H1 (cell line): ENCODE measurements around the gene EZH1. TPM values are rescaled to one million over a fixed set of nuclear protein-coding genes. Genes with fewer than 3 reads are reported as not detected.

Source experiments
- CTCF ChIA-PET: fragments of 300-600 bp; sonication (Branson Sonifier 250); formaldehyde crosslinking; loops from one replicate; lab custom pipeline; 2021; ENCODE audit not compliant: partially characterized antibody; lab: Charles Lee
- POLR2A ChIA-PET: fragments of 300-600 bp; sonication (Branson Sonifier 250); formaldehyde crosslinking; loops from one replicate; lab custom pipeline; 2021; ENCODE audit warnings: inconsistent platforms; ENCODE audit not compliant: partially characterized antibody; lab: Charles Lee
- DNase-seq, 2 experiments: peaks; one replicate each; pipeline versions ENCODE4 v3.0.0 to v3.0.0-alpha.2; 2010 to 2022; ENCODE audit warnings: low spot score in 2 of 2, low read depth in 1 of 2, mixed read lengths in 1 of 2
- FAIRE-seq: peaks from 2 replicates; lab custom pipeline; 2011; peaks lifted over from hg19 to GRCh38; lab: Jason Lieb, UNC
- H2AFZ ChIP-seq: 2 replicates; pipeline ENCODE4 v1.8.1; 2012; ENCODE audit warnings: low read length, inconsistent platforms
- H2AK5ac ChIP-seq: 2 replicates; pipeline ENCODE4 v1.6.1; 2013; ENCODE audit warnings: low read depth, low read length
- H2BK120ac ChIP-seq: replicated peaks from 2 replicates; pipeline ENCODE3; 2013; ENCODE audit warnings: low read depth, low read length, inconsistent platforms
- H2BK12ac ChIP-seq: 2 replicates; pipeline ENCODE4 v1.6.1; 2013; ENCODE audit warnings: low read depth, low read length
- H2BK15ac ChIP-seq: 2 replicates; pipeline ENCODE4 v1.6.1; 2013; ENCODE audit warnings: low read length
- H2BK20ac ChIP-seq: 2 replicates; pipeline ENCODE4 v1.6.1; 2013; ENCODE audit warnings: low read length
- H2BK5ac ChIP-seq: 2 replicates; pipeline ENCODE4 v1.6.1; 2013; ENCODE audit warnings: low read depth, low read length
- H3K14ac ChIP-seq: 2 replicates; pipeline ENCODE4 v1.6.1; 2013; ENCODE audit warnings: inconsistent platforms; ENCODE audit not compliant: insufficient read length
- H3K18ac ChIP-seq: 2 replicates; pipeline ENCODE4 v1.6.1; 2013; ENCODE audit warnings: low read length; ENCODE audit errors: extremely low read depth
- H3K23ac ChIP-seq: 2 replicates; pipeline ENCODE4 v1.6.1; 2013; ENCODE audit warnings: inconsistent platforms; ENCODE audit not compliant: insufficient read length
- H3K23me2 ChIP-seq: 2 replicates; pipeline ENCODE4 v1.6.1; 2013; ENCODE audit warnings: low read depth, low read length
- H3K27ac ChIP-seq: 2 replicates; pipeline ENCODE4 v1.6.1; 2011; ENCODE audit warnings: low read depth, low read length, inconsistent platforms
- H3K27me3 ChIP-seq, 4 experiments: replicated peaks in 1 of 4; 1 replicate in 1 of 4; 2 replicates in 3 of 4; pipeline versions ENCODE4 v1.6.1 to v1.8.1; 2011 to 2013; ENCODE audit warnings: low read length in 3 of 4, mild to moderate bottlenecking in 3 of 4, inconsistent platforms in 2 of 4, mixed read lengths in 2 of 4, moderate library complexity in 1 of 4; ENCODE audit not compliant: control insufficient read depth in 3 of 4, insufficient read depth in 3 of 4; ENCODE audit errors: extremely low read depth in 1 of 4
- H3K36me3 ChIP-seq, 4 experiments: 2 replicates each; pipeline versions ENCODE4 v1.6.1 to v1.8.1; 2011 to 2013; ENCODE audit warnings: mild to moderate bottlenecking in 4 of 4, low read length in 3 of 4, moderate library complexity in 2 of 4, control low read depth in 1 of 4, inconsistent platforms in 1 of 4; ENCODE audit not compliant: insufficient read depth in 4 of 4, control insufficient read depth in 2 of 4
- H3K4ac ChIP-seq: replicated peaks from 2 replicates; pipeline ENCODE3; 2013; ENCODE audit warnings: low read length, low read depth, mixed read lengths, inconsistent platforms; ENCODE audit not compliant: insufficient read length
- H3K4me1 ChIP-seq, 4 experiments: replicated peaks in 1 of 4; 1 replicate in 1 of 4; 2 replicates in 3 of 4; pipeline versions ENCODE4 v1.6.1 to v1.8.1; 2011 to 2013; ENCODE audit warnings: low read length in 3 of 4, inconsistent platforms in 2 of 4, mixed read lengths in 1 of 4; ENCODE audit not compliant: insufficient read depth in 4 of 4, control insufficient read depth in 3 of 4
- H3K4me2 ChIP-seq, 2 experiments: 2 replicates each; pipeline versions ENCODE4 v1.6.1 to v1.8.1; 2011 to 2013; ENCODE audit warnings: low read depth in 2 of 2, low read length in 2 of 2, control low read depth in 1 of 2, inconsistent platforms in 1 of 2, mild to moderate bottlenecking in 1 of 2; ENCODE audit not compliant: insufficient read depth in 1 of 2
- H3K4me3 ChIP-seq, 4 experiments: fragments of 200-600, 300-600 bp in 1 of 4; sonication (generic), shearing (Covaris generic), sonication (Bioruptor Twin) in 1 of 4; 2 replicates each; pipeline versions ENCODE4 v1.5.1 to v1.8.1; 2011 to 2016; ENCODE audit warnings: low read length in 4 of 4, low read depth in 3 of 4, control low read depth in 2 of 4, inconsistent platforms in 2 of 4, mild to moderate bottlenecking in 2 of 4, mixed read lengths in 1 of 4, moderate library complexity in 1 of 4; ENCODE audit not compliant: insufficient read depth in 2 of 4; ENCODE audit errors: extremely low read depth in 1 of 4
- H3K56ac ChIP-seq: replicated peaks from 2 replicates; pipeline ENCODE3; 2013; ENCODE audit warnings: low read depth, mild to moderate bottlenecking, mixed read lengths, low read length, inconsistent platforms; ENCODE audit not compliant: insufficient read length
- H3K79me1 ChIP-seq: 2 replicates; pipeline ENCODE4 v1.6.1; 2013; ENCODE audit warnings: low read depth, low read length, control low read depth
- H3K79me2 ChIP-seq, 2 experiments: 2 replicates each; pipeline versions ENCODE4 v1.6.1 to v1.8.1; 2012 to 2013; ENCODE audit warnings: low read length in 2 of 2, mild to moderate bottlenecking in 2 of 2, inconsistent platforms in 1 of 2; ENCODE audit not compliant: insufficient read depth in 2 of 2, control insufficient read depth in 1 of 2
- H3K9ac ChIP-seq, 4 experiments: replicated peaks in 1 of 4; 1 replicate in 1 of 4; 2 replicates in 3 of 4; pipeline versions ENCODE4 v1.6.1 to v1.8.1; 2011 to 2013; ENCODE audit warnings: low read depth in 3 of 4, low read length in 3 of 4, control low read depth in 2 of 4, mild to moderate bottlenecking in 2 of 4, moderate library complexity in 2 of 4, inconsistent platforms in 1 of 4; ENCODE audit errors: extremely low read depth in 1 of 4
- H3K9me3 ChIP-seq, 2 experiments: 2 replicates each; pipeline versions ENCODE4 v1.6.1 to v1.8.1; 2012 to 2013; ENCODE audit warnings: mild to moderate bottlenecking in 2 of 2, moderate library complexity in 2 of 2, control low read depth in 1 of 2, inconsistent platforms in 1 of 2, low read depth in 1 of 2, low read length in 1 of 2, mixed read lengths in 1 of 2; ENCODE audit not compliant: insufficient read depth in 2 of 2
- H4K20me1 ChIP-seq, 2 experiments: replicated peaks in 1 of 2; 2 replicates each; pipeline versions ENCODE3 to v1.8.1; 2011 to 2013; ENCODE audit warnings: inconsistent platforms in 2 of 2, low read length in 2 of 2, mild to moderate bottlenecking in 1 of 2; ENCODE audit not compliant: insufficient read depth in 2 of 2, control insufficient read depth in 1 of 2
- H4K5ac ChIP-seq: 2 replicates; pipeline ENCODE4 v1.6.1; 2013; ENCODE audit warnings: low read length, low read depth, mixed read lengths, inconsistent platforms; ENCODE audit not compliant: insufficient read length
- H4K8ac ChIP-seq: 2 replicates; pipeline ENCODE4 v1.8.0; 2013; ENCODE audit warnings: mild to moderate bottlenecking, moderate library complexity, low read length, inconsistent platforms; ENCODE audit not compliant: insufficient read depth; ENCODE audit errors: extremely low read depth
- H4K91ac ChIP-seq: replicated peaks from 2 replicates; pipeline ENCODE3; 2013; ENCODE audit warnings: low read length, mixed read lengths, inconsistent platforms; ENCODE audit not compliant: insufficient read length
- BCL11A ChIP-seq, 2 experiments: IDR thresholded peaks; one replicate each; pipeline ENCODE4 v1.6.1; 2011; ENCODE audit warnings: low read depth in 2 of 2, low read length in 2 of 2, mild to moderate bottlenecking in 2 of 2
- EZH2 ChIP-seq: fragments of 200-600 bp; sonication (generic); IDR thresholded peaks from 2 replicates; pipeline ENCODE4 v1.7.1; 2012; ENCODE audit warnings: low read depth, mild to moderate bottlenecking, moderate library complexity, low read length, inconsistent platforms; ENCODE audit not compliant: severe bottlenecking
- FOSL1 ChIP-seq: IDR thresholded peaks from 2 replicates; pipeline ENCODE4 v1.6.1; 2011; ENCODE audit warnings: mild to moderate bottlenecking, low read depth, low read length, moderate library complexity; ENCODE audit not compliant: insufficient read depth
- MAFK ChIP-seq: IDR thresholded peaks from 2 replicates; pipeline ENCODE4 v1.6.1; 2012; ENCODE audit warnings: low read depth, mild to moderate bottlenecking, improper control_type of control experiment, low read length
- RAD21 ChIP-seq, 2 experiments: IDR thresholded peaks in 1 of 2; conservative IDR thresholded peaks in 1 of 2; 2 replicates each; pipeline ENCODE4 v1.6.1; 2011; ENCODE audit warnings: low read depth in 2 of 2, low read length in 2 of 2, improper control_type of control experiment in 1 of 2, inconsistent platforms in 1 of 2, mild to moderate bottlenecking in 1 of 2, moderate library complexity in 1 of 2
- RXRA ChIP-seq: IDR thresholded peaks from 2 replicates; pipeline ENCODE4 v1.6.1; 2011; ENCODE audit warnings: low read depth, mild to moderate bottlenecking, low read length, moderate library complexity; ENCODE audit not compliant: insufficient read depth
- SIX5 ChIP-seq: IDR thresholded peaks from 2 replicates; pipeline ENCODE4 v1.6.1; 2011; ENCODE audit warnings: mild to moderate bottlenecking, low read depth, low read length
- TAF7 ChIP-seq: optimal IDR thresholded peaks from 2 replicates; pipeline ENCODE3; 2011; ENCODE audit warnings: low read depth, mild to moderate bottlenecking, inconsistent platforms, low read length, moderate library complexity, borderline replicate concordance
- TBP ChIP-seq: IDR thresholded peaks from 2 replicates; pipeline ENCODE4 v1.6.1; 2011; ENCODE audit warnings: low read depth, low read length, improper control_type of control experiment
- ZNF274 ChIP-seq: IDR thresholded peaks from 2 replicates; pipeline ENCODE4 v1.7.0; 2012; ENCODE audit warnings: low read length, borderline replicate concordance; ENCODE audit errors: extremely low read depth
- WGBS, 2 experiments: shearing (Covaris generic) in 1 of 2; methylation state at CpG; one replicate each; pipeline versions ENCODE4 v1.1.6 to v1.1.7; 2013 to 2015; ENCODE audit warnings: low lambda C conversion rate in 2 of 2, mixed read lengths in 2 of 2, inconsistent platforms in 1 of 2, low coverage in 1 of 2, missing lambda C conversion rate in 1 of 2; ENCODE audit not compliant: insufficient replicate concordance in 2 of 2, insufficient coverage in 1 of 2, insufficient read length in 1 of 2; ENCODE audit errors: extremely low coverage in 1 of 2, missing lambda C conversion rate in 1 of 2; 5-methylcytosine and 5-hydroxymethylcytosine counted together
- polyA plus RNA-seq, 7 experiments: library from polyadenylated mRNA; depleted of rRNA in 3 of 7; stranded (reverse) in 5 of 7; unstranded in 2 of 7; fragments of >200 nt in 5 of 7; fragments of 200-250 nt in 2 of 7; gene quantifications; 1 replicate in 5 of 7; 2 replicates in 1 of 7; 4 replicates in 1 of 7; pipeline versions ENCODE4 v1.2.1 to v1.2.3, GENCODE V29; 2011 to 2013; ENCODE audit warnings: missing spikeins in 2 of 7, mixed read lengths in 2 of 7
- total RNA-seq: library from RNA; stranded (reverse); fragmentation: NEBNext Ultra II Directional; extraction: Animal tissue kit (Norgen Biotek cat#: 25700); gene quantifications from 2 replicates; pipeline ENCODE4 v1.2.1, GENCODE V29; 2021

Gene EZH1
- total and polyA plus RNA-seq, 2 of the 8 experiments (the other 6 are each of a cell fraction or from before 2014, with no cell fraction given): 17.4 to 20.8 TPM

GRCh38 chr17:42677921-42678781, 66.7 kb downstream of the EZH1 start:
- Histone ChIP-seq H2BK5ac (peak overlapping the region; percentile 96), H3K4me2 (peak overlapping the region; percentile 58 to 83), H3K18ac (peak overlapping the region; percentile 96; the same call in 1 of the 2 replicates), H3K27ac (peak overlapping the region; percentile 58), H3K9ac (peak overlapping the region; percentile 50 to 86 (median 80)), H3K79me2 (no peaks in the 10 kb centered on the region), H2AK5ac (peak overlapping the region; percentile 43), H3K4me3 (peak overlapping the region; percentile 44 to 69 (median 62)), H2BK120ac (no peak overlapping the region), H2AFZ (no peak overlapping the region), H3K36me3 (peaks cover 0 to 4% (median 0%) of the 10 kb centered on the region in 4 experiments; a peak in 2 of 8 replicates), H2BK20ac (peak overlapping the region; percentile 72; the same call in 1 of the 2 replicates), H3K23ac (no peak overlapping the region), H2BK15ac (peak overlapping the region; percentile 97; the same call in 1 of the 2 replicates), H3K56ac (no peak overlapping the region), H3K79me1 (no peaks in the 10 kb centered on the region), H3K14ac (no peak overlapping the region), H3K4me1 (peaks cover 0 to 46% (median 35%) of the 10 kb centered on the region in 4 experiments; a peak in 6 of 7 replicates), H3K23me2 (peaks cover 34% of the 10 kb centered on the region), H3K27me3 (peaks cover 0 to 36% (median 24%) of the 10 kb centered on the region in 4 experiments; a peak in 6 of 7 replicates), H3K9me3 (no peaks in the 10 kb centered on the region), H4K5ac (peak overlapping the region; percentile 88), H2BK12ac (peak overlapping the region; percentile 96), H3K4ac (no peak overlapping the region), H4K20me1 (peaks cover 3 to 13% of the 10 kb centered on the region in 2 experiments), H4K91ac (peak overlapping the region; percentile 45), H4K8ac (peak overlapping the region; percentile 81)
- CTCF ChIA-PET: interaction anchor here (0.6 to 4.4 kb wide), 13 partner anchors 9 to 130 kb away, joined by 3 to 37 read pairs (median 5); partner anchors contain the start of genes PSMC3IP, RETREG3, TUBG1 and TUBG2
- FAIRE-seq (peak; percentile 52), DNase-seq (peak in 1 of 2 experiments; percentile 92)
- 5% methylated on average over 42 of the region's 53 CpGs; no CpG with 5 or more reads in 1 of the 2 experiments for WGBS, 2 experiments
- POLR2A ChIA-PET: interaction anchor here (0.5 to 14.0 kb wide), 22 partner anchors 14 to 1057 kb away, joined by 3 to 239 read pairs (median 4); partner anchors contain the start of genes BECN1, COASY, DNAJC7 and MLX
- no peak for TF ChIP-seq BCL11A (IDR thresholded peaks at IDR 0.05; ENCODE audit: low read depth in 2 of 2, low read length in 2 of 2)
- TF ChIP-seq SIX5: no peak
- peak; percentile 94 for TF ChIP-seq MAFK
- TF ChIP-seq RAD21 (IDR thresholded peaks at IDR 0.05 in 1 of 2, conservative IDR thresholded peaks at IDR 0.05 in 1 of 2; ENCODE audit: low read depth in 2 of 2, low read length in 2 of 2): no peak; a peak in 1 of 4 replicates
- no peak for TF ChIP-seq RXRA
- no peak for TF ChIP-seq EZH2
- no peak for TF ChIP-seq ZNF274
- peak; percentile 72 for TF ChIP-seq TAF7
- no peak for TF ChIP-seq FOSL1
- peak; percentile 62 for TF ChIP-seq TBP
